HepG2 (cell line): ENCODE data around the gene TBC1D1. TPM values are rescaled to one million over a fixed set of nuclear protein-coding genes. Genes with fewer than 3 reads are reported as not detected.

Experiments
- CEBPG ChIP-seq: IDR thresholded peaks from 2 replicates; pipeline ENCODE4 v1.6.1; 2016
- ISX ChIP-seq: sonication (generic); formaldehyde crosslinking; conservative IDR thresholded peaks from 2 replicates; pipeline ENCODE4 v1.5.0; 2020; ENCODE audit warnings: missing genetic modification reagents
- NBN ChIP-seq: fragments of 450-650 bp; conservative IDR thresholded peaks from 2 replicates; pipeline ENCODE4 v1.6.1; 2017
- RFXAP ChIP-seq: sonication (generic); formaldehyde crosslinking; IDR thresholded peaks from 2 replicates; pipeline ENCODE4 v1.4.0; 2020; ENCODE audit warnings: missing genetic modification reagents, borderline replicate concordance
- ZBTB43 ChIP-seq: sonication (generic); formaldehyde crosslinking; conservative IDR thresholded peaks from 2 replicates; pipeline ENCODE4 v1.4.0; 2020; ENCODE audit warnings: missing genetic modification reagents
- ZNF646 ChIP-seq: sonication (generic); formaldehyde crosslinking; IDR thresholded peaks from 2 replicates; pipeline ENCODE4 v1.9.0; 2021; ENCODE audit warnings: mild to moderate bottlenecking, missing genetic modification reagents
- polyA plus RNA-seq, 8 experiments: library from polyadenylated mRNA; depleted of rRNA in 3 of 8; stranded (reverse) in 7 of 8; unstranded in 1 of 8; fragments of >200 nt; fragmentation: Illumina TruSeq in 4 of 8; extraction: Trizol in 4 of 8; gene quantifications; 2 replicates each; pipeline versions ENCODE4 v1.2.1 to v1.2.3, GENCODE V29; 2011 to 2016; ENCODE audit warnings: low read depth in 4 of 8, missing spikeins in 1 of 8, mixed read lengths in 1 of 8; ENCODE audit not compliant: insufficient read depth in 1 of 8
- total RNA-seq, 5 experiments: library from RNA; depleted of rRNA; stranded (reverse); fragments of >200 nt; fragmentation: Illumina TruSeq; extraction: Trizol; gene quantifications; 2 replicates each; pipeline ENCODE4 v1.2.3, GENCODE V29; 2016; ENCODE audit warnings: low read depth in 1 of 5
- TF ChIP-seq, protein P1 (sequence below): sonication (generic); formaldehyde crosslinking; IDR thresholded peaks from 2 replicates; pipeline ENCODE4 v1.8.0; 2022; ENCODE audit warnings: missing genetic modification reagents, mild to moderate bottlenecking, borderline replicate concordance
- TF ChIP-seq, protein P2 (sequence below): conservative IDR thresholded peaks from 2 replicates; pipeline ENCODE4 v1.6.1; 2018; ENCODE audit warnings: missing genetic modification reagents
- TF ChIP-seq, protein P3 (sequence below): sonication (generic); formaldehyde crosslinking; IDR thresholded peaks from 2 replicates; pipeline ENCODE4 v1.4.0; 2020; ENCODE audit warnings: mild to moderate bottlenecking, low read depth, missing genetic modification reagents

TBC1D1 gene
- total and polyA plus RNA-seq, 2 of the 13 experiments (the other 11 are each of a cell fraction or from before 2014, with no cell fraction given), result 37.3 to 62.8 TPM

DNA sequence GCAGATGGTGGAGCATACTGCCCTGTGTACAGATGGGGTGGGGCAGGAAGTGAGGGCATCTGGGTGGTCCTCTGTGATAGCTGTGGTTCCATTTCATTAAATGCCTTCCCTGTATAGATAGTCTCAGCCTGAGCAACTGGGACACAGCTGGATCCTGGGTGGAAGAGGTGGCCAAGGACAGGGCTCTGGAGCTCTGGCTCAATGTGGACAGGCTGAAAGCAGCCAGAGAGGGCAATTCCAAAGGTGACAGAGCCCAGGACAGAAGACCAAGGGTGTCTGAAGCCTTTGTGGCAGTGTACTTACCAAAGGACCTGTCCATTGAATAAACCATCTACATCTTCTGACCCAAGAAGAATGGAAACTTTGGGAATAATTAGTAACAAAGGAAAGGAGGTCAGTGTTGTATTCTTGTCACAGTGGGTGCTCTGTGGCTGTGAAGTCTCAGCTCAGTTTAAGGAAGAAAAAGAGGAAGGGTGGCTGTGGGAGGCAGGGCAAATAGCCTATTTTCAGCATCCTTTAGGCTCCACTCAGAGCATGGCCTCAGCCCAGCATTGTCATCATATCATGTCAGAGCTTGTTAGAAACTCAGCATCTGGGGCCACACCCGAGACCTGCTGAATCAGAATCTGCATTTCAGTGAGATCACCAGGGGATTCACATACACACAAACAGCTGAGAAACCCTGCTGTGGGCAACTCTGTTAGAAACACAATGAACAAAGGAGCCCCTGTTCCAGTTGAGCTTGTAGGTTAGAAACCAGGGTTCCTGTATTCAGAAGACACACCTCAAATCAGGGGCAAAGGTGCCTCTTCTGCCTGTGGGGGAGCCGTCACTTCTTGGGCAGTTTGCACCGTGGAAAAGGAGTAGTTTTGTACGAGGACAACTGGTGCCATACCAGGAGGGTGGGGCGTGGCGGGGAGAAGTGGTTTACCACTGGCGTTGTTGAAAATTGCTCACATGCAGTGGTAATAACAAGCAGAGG, 237.9 kb downstream of the TBC1D1 start (continued):
- no peak for TF ChIP-seq ZNF646 (CRISPR knock-in tag)
- no peak for TF ChIP-seq CEBPG
- no peak for TF ChIP-seq ZBTB43
- TF ChIP-seq, protein P1, sequence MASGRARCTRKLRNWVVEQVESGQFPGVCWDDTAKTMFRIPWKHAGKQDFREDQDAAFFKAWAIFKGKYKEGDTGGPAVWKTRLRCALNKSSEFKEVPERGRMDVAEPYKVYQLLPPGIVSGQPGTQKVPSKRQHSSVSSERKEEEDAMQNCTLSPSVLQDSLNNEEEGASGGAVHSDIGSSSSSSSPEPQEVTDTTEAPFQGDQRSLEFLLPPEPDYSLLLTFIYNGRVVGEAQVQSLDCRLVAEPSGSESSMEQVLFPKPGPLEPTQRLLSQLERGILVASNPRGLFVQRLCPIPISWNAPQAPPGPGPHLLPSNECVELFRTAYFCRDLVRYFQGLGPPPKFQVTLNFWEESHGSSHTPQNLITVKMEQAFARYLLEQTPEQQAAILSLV (CRISPR knock-in tag), result no peak
- no peak for TF ChIP-seq NBN
- TF ChIP-seq, protein P2, sequence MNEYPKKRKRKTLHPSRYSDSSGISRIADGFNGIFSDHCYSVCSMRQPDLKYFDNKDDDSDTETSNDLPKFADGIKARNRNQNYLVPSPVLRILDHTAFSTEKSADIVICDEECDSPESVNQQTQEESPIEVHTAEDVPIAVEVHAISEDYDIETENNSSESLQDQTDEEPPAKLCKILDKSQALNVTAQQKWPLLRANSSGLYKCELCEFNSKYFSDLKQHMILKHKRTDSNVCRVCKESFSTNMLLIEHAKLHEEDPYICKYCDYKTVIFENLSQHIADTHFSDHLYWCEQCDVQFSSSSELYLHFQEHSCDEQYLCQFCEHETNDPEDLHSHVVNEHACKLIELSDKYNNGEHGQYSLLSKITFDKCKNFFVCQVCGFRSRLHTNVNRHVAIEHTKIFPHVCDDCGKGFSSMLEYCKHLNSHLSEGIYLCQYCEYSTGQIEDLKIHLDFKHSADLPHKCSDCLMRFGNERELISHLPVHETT (CRISPR knock-in tag), result no peak
- TF ChIP-seq, protein P3, sequence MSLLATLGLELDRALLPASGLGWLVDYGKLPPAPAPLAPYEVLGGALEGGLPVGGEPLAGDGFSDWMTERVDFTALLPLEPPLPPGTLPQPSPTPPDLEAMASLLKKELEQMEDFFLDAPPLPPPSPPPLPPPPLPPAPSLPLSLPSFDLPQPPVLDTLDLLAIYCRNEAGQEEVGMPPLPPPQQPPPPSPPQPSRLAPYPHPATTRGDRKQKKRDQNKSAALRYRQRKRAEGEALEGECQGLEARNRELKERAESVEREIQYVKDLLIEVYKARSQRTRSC (CRISPR knock-in tag), result no peak
- TF ChIP-seq RFXAP (CRISPR knock-in tag), result no peak
- TF ChIP-seq ISX (CRISPR knock-in tag), result no peak
